ENCODE measurements around the gene KCNT2.

- TF ChIP-seq RAD21 (IDR thresholded peaks at IDR 0.05; ENCODE audit: low read length) (no peak), EP300 (IDR thresholded peaks at IDR 0.05; ENCODE audit: borderline replicate concordance in 1 of 2, low read depth in 1 of 2, low read length in 1 of 2) (no peak), CTCF (IDR thresholded peaks at IDR 0.05) (no peak), YY1 (IDR thresholded peaks at IDR 0.05; ENCODE audit: low read depth) (no peak), SIN3A (IDR thresholded peaks at IDR 0.05; ENCODE audit: borderline replicate concordance, low read depth, low read length) (no peak), MXI1 (IDR thresholded peaks at IDR 0.05; ENCODE audit: low read depth, low read length) (no peak), MAX (IDR thresholded peaks at IDR 0.05; ENCODE audit: low read depth) (no peak), GATA2 (CRISPR knock-in tag; IDR thresholded peaks at IDR 0.05) (no peak), NFIC (IDR thresholded peaks at IDR 0.05; ENCODE audit: borderline replicate concordance) (no peak), POLR2AphosphoS5 (IDR thresholded peaks at IDR 0.05; ENCODE audit: low read depth, low read length) (no peak), ELF1 (IDR thresholded peaks at IDR 0.05) (no peak)
These were observed 180.1 kb downstream of the KCNT2 start for GRCh38 chr1:196427976-196428734.
